H1 (cell line): ENCODE data around the gene HTRA1. TPM values are rescaled to one million over a fixed set of nuclear protein-coding genes. Genes with fewer than 3 reads are reported as not detected.

ENCODE experiments used
- GTF2F1 ChIP-seq: IDR thresholded peaks from 2 replicates; pipeline ENCODE4 v1.6.1; 2012; ENCODE audit warnings: low read depth, low read length, improper control_type of control experiment, borderline replicate concordance
- polyA plus RNA-seq, 7 experiments: library from polyadenylated mRNA; depleted of rRNA in 3 of 7; stranded (reverse) in 5 of 7; unstranded in 2 of 7; fragments of >200 nt in 5 of 7; fragments of 200-250 nt in 2 of 7; gene quantifications; 1 replicate in 5 of 7; 2 replicates in 1 of 7; 4 replicates in 1 of 7; pipeline versions ENCODE4 v1.2.1 to v1.2.3, GENCODE V29; 2011 to 2013; ENCODE audit warnings: missing spikeins in 2 of 7, mixed read lengths in 2 of 7
- total RNA-seq: library from RNA; stranded (reverse); fragmentation: NEBNext Ultra II Directional; extraction: Animal tissue kit (Norgen Biotek cat#: 25700); gene quantifications from 2 replicates; pipeline ENCODE4 v1.2.1, GENCODE V29; 2021

The HTRA1 gene
- total and polyA plus RNA-seq, 2 of the 8 experiments (the other 6 are each of a cell fraction or from before 2014, with no cell fraction given), result 15.8 to 20.1 TPM

DNA sequence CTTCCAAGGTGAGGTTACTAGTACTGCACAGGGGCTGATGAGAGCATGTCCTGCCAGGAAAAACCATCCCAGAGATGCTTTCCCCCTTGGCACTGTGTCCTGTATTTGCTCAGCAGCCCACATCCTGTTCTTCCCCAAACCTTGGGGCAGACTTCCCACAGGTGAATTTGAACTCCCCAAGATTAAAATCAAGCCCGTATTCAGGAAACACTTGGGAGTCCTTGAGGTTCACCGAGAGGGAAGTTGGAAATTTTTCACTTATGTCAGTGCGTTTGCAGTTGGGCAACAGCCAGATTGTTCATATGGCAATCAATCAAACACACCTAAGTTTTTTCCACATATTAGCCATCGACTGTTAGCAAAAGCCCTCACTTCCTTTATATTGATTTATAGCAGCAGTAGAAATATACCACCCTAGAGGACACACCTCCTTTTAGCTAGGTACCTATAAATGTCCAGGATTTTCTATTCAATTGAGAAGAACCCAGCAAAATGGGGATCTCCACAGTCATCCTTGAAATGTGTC is 99.0 kb downstream of the HTRA1 start, which contains the start of gene DMBT1 (continued):
- no peak for TF ChIP-seq GTF2F1
